Right lobe of liver (tissue), 4 donors: ENCODE measurements around the gene RABGEF1.

Experiments
- POLR2A ChIP-seq: fragments of 450-650 bp; IDR thresholded peaks from one replicate; pipeline ENCODE4 v1.6.1; 2017; ENCODE audit warnings: antibody characterized with exemption, mild to moderate bottlenecking
- TF ChIP-seq, protein P1 (sequence below), 4 donors: fragments of 200-600 bp in 3 of 4; fragments of 450-650 bp in 1 of 4; IDR thresholded peaks; one replicate each; pipeline versions ENCODE4 v1.5.1 to v1.8.0; 2016 to 2022; ENCODE audit warnings: antibody characterized with exemption in 4 of 4, mild to moderate bottlenecking in 2 of 4
- donor health status: DM: no; HTN: no; CAD: no.
- donor health status: DM: no; HTN: no; CAD: no.
- donor health status: DM: no; HTN: yes; CAD: no.

DNA sequence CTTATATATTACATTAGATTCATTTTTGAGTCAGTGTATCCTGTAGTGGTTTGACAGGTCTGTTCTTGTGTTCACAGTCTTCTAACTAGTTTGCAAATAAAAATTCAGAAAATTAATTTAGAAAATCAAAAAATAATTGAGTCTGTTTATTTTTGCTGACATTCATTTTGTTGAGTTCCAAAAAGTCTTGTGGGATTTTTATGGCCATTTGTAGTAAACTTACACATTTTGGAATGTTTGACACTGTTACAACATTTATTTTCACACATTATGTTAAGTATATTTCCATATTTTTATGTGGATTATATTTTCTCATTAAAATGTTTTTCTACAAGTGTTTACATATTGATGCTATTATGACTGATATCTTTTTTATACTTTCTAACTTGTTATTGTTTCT, 16.4 kb downstream of the RABGEF1 start:
- TF ChIP-seq, protein P1, sequence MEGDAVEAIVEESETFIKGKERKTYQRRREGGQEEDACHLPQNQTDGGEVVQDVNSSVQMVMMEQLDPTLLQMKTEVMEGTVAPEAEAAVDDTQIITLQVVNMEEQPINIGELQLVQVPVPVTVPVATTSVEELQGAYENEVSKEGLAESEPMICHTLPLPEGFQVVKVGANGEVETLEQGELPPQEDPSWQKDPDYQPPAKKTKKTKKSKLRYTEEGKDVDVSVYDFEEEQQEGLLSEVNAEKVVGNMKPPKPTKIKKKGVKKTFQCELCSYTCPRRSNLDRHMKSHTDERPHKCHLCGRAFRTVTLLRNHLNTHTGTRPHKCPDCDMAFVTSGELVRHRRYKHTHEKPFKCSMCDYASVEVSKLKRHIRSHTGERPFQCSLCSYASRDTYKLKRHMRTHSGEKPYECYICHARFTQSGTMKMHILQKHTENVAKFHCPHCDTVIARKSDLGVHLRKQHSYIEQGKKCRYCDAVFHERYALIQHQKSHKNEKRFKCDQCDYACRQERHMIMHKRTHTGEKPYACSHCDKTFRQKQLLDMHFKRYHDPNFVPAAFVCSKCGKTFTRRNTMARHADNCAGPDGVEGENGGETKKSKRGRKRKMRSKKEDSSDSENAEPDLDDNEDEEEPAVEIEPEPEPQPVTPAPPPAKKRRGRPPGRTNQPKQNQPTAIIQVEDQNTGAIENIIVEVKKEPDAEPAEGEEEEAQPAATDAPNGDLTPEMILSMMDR (IDR thresholded peaks at IDR 0.05), result no peak
- TF ChIP-seq POLR2A, result no peak
